ENCODE results near the gene RIN3. TPM values are rescaled to one million over a fixed set of nuclear protein-coding genes. Genes with fewer than 3 reads are reported as not detected.

The RIN3 gene
- total and polyA plus RNA-seq, 2 of the 4 experiments (the other 2 are of a cell fraction) = 2.5 to 11.1 TPM

DNA sequence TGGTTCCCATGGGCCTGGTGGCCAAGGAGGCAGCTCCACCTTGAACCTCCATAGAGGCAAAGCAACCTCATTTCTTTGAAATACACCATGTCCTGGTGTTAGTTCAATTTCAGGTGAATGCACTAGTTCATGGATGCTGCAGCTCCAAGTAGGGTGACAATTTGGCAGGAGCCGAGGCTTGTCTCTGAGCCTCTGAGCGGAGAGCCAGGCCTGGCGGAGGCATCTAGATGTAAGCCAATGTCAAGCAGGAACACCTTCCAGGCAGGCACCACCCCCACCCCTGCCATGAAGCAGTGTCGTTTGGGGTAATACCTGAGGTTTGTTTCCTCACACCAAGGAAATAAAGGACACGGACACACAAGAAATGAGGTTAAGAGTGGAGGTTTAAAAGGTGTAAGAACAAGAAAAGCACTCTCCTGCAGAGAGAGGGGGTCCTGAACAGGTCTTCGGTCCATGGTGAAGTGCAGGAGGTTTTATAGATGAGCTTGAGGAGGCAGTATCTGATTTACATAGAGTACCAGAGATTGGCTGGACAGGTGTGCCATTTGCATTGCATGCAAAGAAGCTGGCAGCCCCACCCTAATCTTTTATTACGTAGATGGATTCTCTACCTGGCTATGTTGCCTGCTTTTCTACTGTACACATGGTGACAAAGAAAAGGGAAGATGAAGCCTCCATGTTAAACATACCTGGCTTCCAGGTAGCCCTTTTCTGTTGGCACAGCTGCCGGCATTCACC, 60.3 kb downstream of the RIN3 start:
- Histone ChIP-seq H2BK5ac (ENCODE audit: low read depth, low read length, poor library complexity, severe bottlenecking) (no peak overlapping the region), H3K4ac (ENCODE audit: low read depth, low read length) (no peak overlapping the region), H3K9me3 (ENCODE audit: control insufficient read depth, insufficient read depth, low read length) (no peaks in the 10 kb centered on the region), H4K91ac (ENCODE audit: insufficient read depth, low read depth, low read length) (no peak overlapping the region), H3K23ac (ENCODE audit: low read depth, low read length) (no peak overlapping the region), H2BK15ac (ENCODE audit: low read depth, low read length) (no peak overlapping the region), H2AK9ac (replicated peaks; ENCODE audit: low read depth, low read length, poor library complexity) (no peak overlapping the region), H2AFZ (replicated peaks; ENCODE audit: low read length, poor library complexity) (no peak overlapping the region), H2BK120ac (ENCODE audit: low read depth, low read length) (no peak overlapping the region), H2AK5ac (ENCODE audit: low read depth, low read length) (no peak overlapping the region), H3K4me1 (ENCODE audit: control insufficient read depth, insufficient read depth, low read length) (peaks cover 2% of the 10 kb centered on the region), H3K79me1 (ENCODE audit: low read depth in 1 of 2, low read length in 2 of 2) (peaks cover 0 to 49% of the 10 kb centered on the region in 2 experiments; a peak in 2 of 4 replicates), H3K14ac (replicated peaks; ENCODE audit: low read depth, low read length) (no peak overlapping the region), H3K36me3 (ENCODE audit: control insufficient read depth, insufficient read depth, low read length) (peaks cover 21% of the 10 kb centered on the region), H3K4me2 (ENCODE audit: low read depth, low read length) (no peak overlapping the region), H4K20me1 (ENCODE audit: insufficient read depth, low read length) (0 out of 2 replicates have a peak, but pooled peaks cover 4% of the 10 kb centered on the region), H3K18ac (ENCODE audit: low read depth, low read length) (no peak overlapping the region), H4K8ac (ENCODE audit: low read depth in 2 of 2, low read length in 2 of 2) (no peak overlapping the region), H3K27ac (ENCODE audit: insufficient read depth, low read length) (no peak overlapping the region), H3K9me1 (ENCODE audit: insufficient read depth, low read length) (no peaks in the 10 kb centered on the region), H2BK20ac (ENCODE audit: low read depth, low read length) (no peak overlapping the region), H3K56ac (ENCODE audit: extremely low read depth, insufficient read depth, low read length) (no peak overlapping the region), H3K27me3 (ENCODE audit: control insufficient read depth, insufficient read depth, low read length) (no peaks in the 10 kb centered on the region), H3K4me3 (ENCODE audit: insufficient read depth, low read depth, low read length) (no peak overlapping the region), H3K9ac (ENCODE audit: low read depth, low read length) (no peak overlapping the region), H4K5ac (ENCODE audit: low read depth, low read length) (no peak overlapping the region)
- no peak for DNase-seq
- 100% methylated on average over 1 of the region's 8 CpGs; no CpG with 5 or more reads in 1 of the 2 experiments for WGBS, 2 experiments (ENCODE audit: extremely low coverage in 2 of 2, insufficient read length in 1 of 2)
- TF ChIP-seq CEBPB (IDR thresholded peaks at IDR 0.05; ENCODE audit: low read depth, low read length) = no peak
- TF ChIP-seq, protein P1, sequence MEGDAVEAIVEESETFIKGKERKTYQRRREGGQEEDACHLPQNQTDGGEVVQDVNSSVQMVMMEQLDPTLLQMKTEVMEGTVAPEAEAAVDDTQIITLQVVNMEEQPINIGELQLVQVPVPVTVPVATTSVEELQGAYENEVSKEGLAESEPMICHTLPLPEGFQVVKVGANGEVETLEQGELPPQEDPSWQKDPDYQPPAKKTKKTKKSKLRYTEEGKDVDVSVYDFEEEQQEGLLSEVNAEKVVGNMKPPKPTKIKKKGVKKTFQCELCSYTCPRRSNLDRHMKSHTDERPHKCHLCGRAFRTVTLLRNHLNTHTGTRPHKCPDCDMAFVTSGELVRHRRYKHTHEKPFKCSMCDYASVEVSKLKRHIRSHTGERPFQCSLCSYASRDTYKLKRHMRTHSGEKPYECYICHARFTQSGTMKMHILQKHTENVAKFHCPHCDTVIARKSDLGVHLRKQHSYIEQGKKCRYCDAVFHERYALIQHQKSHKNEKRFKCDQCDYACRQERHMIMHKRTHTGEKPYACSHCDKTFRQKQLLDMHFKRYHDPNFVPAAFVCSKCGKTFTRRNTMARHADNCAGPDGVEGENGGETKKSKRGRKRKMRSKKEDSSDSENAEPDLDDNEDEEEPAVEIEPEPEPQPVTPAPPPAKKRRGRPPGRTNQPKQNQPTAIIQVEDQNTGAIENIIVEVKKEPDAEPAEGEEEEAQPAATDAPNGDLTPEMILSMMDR (conservative IDR thresholded peaks at IDR 0.05; ENCODE audit: low read depth, low read length) = no peak
- TF ChIP-seq RCOR1 (IDR thresholded peaks at IDR 0.05; ENCODE audit: insufficient replicate concordance, low read length) = no peak
- no peak for TF ChIP-seq ELK1 (IDR thresholded peaks at IDR 0.05; ENCODE audit: borderline replicate concordance, low read depth, low read length)
- TF ChIP-seq MAFK (IDR thresholded peaks at IDR 0.05; ENCODE audit: low read depth, low read length) = no peak
- TF ChIP-seq MAZ (IDR thresholded peaks at IDR 0.05; ENCODE audit: borderline replicate concordance, low read depth, low read length) = no peak
- TF ChIP-seq BHLHE40 (IDR thresholded peaks at IDR 0.05; ENCODE audit: low read depth, low read length) = no peak
- TF ChIP-seq RAD21 (IDR thresholded peaks at IDR 0.05; ENCODE audit: low read length) = no peak
- no peak for TF ChIP-seq FOS (IDR thresholded peaks at IDR 0.05; ENCODE audit: low read depth, low read length)
- TF ChIP-seq SMC3 (IDR thresholded peaks at IDR 0.05; ENCODE audit: low read depth, low read length) = no peak
- intact Hi-C loops (cut with micrococcal nuclease) (no loop called here), dilution Hi-C loops (cut with HindIII; ENCODE audit: low sequenced_read_pairs, unreplicated experiment) (no loop called here), in situ Hi-C loops (cut with MboI; ENCODE audit: low sequenced_read_pairs) (no loop called here)
- ChIA-PET POLR2A (ENCODE audit: unreplicated experiment) (interaction anchor here (0.6 kb wide), 1 partner anchor 21 kb away, joined by 6 read pairs; no protein-coding TSS in a partner anchor), CTCF (no interaction called here)
- no peak for ATAC-seq (ENCODE audit: low read depth)
- no TSS peak for BruUV-seq (replicated peaks)
